CD14-positive monocyte (primary cell): ENCODE measurements around the gene CHERP. TPM values are rescaled to one million over a fixed set of nuclear protein-coding genes. Genes with fewer than 3 reads are reported as not detected.

Experiments used
- DNase-seq, 3 donors: peaks; one replicate each; pipeline ENCODE4 v3.0.0-alpha.2; 2011 to 2022
- H2AFZ ChIP-seq: 2 replicates; pipeline ENCODE4 v1.6.0; 2012; ENCODE audit warnings: mild to moderate bottlenecking, low read depth, low read length, inconsistent platforms; ENCODE audit not compliant: insufficient read depth, poor library complexity, severe bottlenecking
- H3K27ac ChIP-seq, 2 donors: 1 replicate in 1 of 2; 2 replicates in 1 of 2; pipeline ENCODE4 v1.5.1; 2012 to 2013; ENCODE audit warnings: low read length in 2 of 2, control low read depth in 1 of 2, inconsistent platforms in 1 of 2, low read depth in 1 of 2, mild to moderate bottlenecking in 1 of 2
- H3K27me3 ChIP-seq, 2 donors: one replicate each; pipeline versions ENCODE4 v1.6.0 to v1.6.1; 2011 to 2013; ENCODE audit warnings: low read length in 2 of 2; ENCODE audit not compliant: control insufficient read depth in 2 of 2, insufficient read depth in 2 of 2
- H3K36me3 ChIP-seq, 2 donors: replicated peaks in 1 of 2; 1 replicate in 1 of 2; 2 replicates in 1 of 2; pipeline versions ENCODE4 v1.5.1 to v1.6.1; 2012 to 2013; ENCODE audit warnings: low read length in 2 of 2, control low read depth in 1 of 2, inconsistent platforms in 1 of 2, mild to moderate bottlenecking in 1 of 2; ENCODE audit not compliant: insufficient read depth in 2 of 2, control insufficient read depth in 1 of 2
- H3K4me1 ChIP-seq, 2 donors: 1 replicate in 1 of 2; 2 replicates in 1 of 2; pipeline versions ENCODE4 v1.5.1 to v1.6.1; 2012 to 2013; ENCODE audit warnings: low read length in 2 of 2, control low read depth in 1 of 2, inconsistent platforms in 1 of 2, mild to moderate bottlenecking in 1 of 2, moderate library complexity in 1 of 2; ENCODE audit not compliant: insufficient read depth in 2 of 2, control insufficient read depth in 1 of 2
- H3K4me2 ChIP-seq: replicated peaks from 2 replicates; pipeline ENCODE3; 2012; ENCODE audit warnings: low read length, moderate library complexity, mild to moderate bottlenecking; ENCODE audit not compliant: poor library complexity, severe bottlenecking; ENCODE audit errors: extremely low read depth
- H3K4me3 ChIP-seq, 3 experiments: fragments of 200-600 bp in 1 of 3; sonication (generic) in 1 of 3; replicated peaks in 1 of 3; 1 replicate in 2 of 3; 2 replicates in 1 of 3; pipeline ENCODE4 v1.5.1; 2011 to 2013; ENCODE audit warnings: low read length in 3 of 3, mild to moderate bottlenecking in 3 of 3, control low read depth in 2 of 3, low read depth in 2 of 3, inconsistent platforms in 1 of 3, moderate library complexity in 1 of 3
- H3K79me2 ChIP-seq: 2 replicates; pipeline ENCODE4 v1.6.0; 2012; ENCODE audit warnings: mild to moderate bottlenecking, control low read depth, inconsistent platforms, low read length, moderate library complexity; ENCODE audit not compliant: insufficient read depth
- H3K9ac ChIP-seq: 2 replicates; pipeline ENCODE4 v1.6.0; 2017; ENCODE audit warnings: low read length, mild to moderate bottlenecking; ENCODE audit not compliant: insufficient read depth, poor library complexity, severe bottlenecking
- H3K9me3 ChIP-seq, 2 donors: replicated peaks in 1 of 2; 1 replicate in 1 of 2; 2 replicates in 1 of 2; pipeline versions ENCODE4 v1.5.1 to v1.6.1; 2012 to 2013; ENCODE audit warnings: low read length in 2 of 2, control low read depth in 1 of 2; ENCODE audit not compliant: control insufficient read depth in 1 of 2, insufficient read depth in 1 of 2
- H4K20me1 ChIP-seq: 2 replicates; pipeline ENCODE4 v1.6.0; 2012; ENCODE audit warnings: mild to moderate bottlenecking, low read length, control low read depth, moderate library complexity; ENCODE audit not compliant: insufficient read depth
- H3K27ac Mint-ChIP-seq, 7 donors: one replicate each; pipeline ENCODE4 v1.8.0; 2020; ENCODE audit warnings: mild to moderate bottlenecking in 7 of 7, mixed read lengths in 7 of 7, moderate library complexity in 6 of 7, inconsistent platforms in 2 of 7
- H3K27me3 Mint-ChIP-seq, 3 donors: one replicate each; pipeline ENCODE4 v1.8.0; 2021 to 2022; ENCODE audit warnings: low read depth in 3 of 3, mild to moderate bottlenecking in 3 of 3, mixed read lengths in 3 of 3, moderate library complexity in 3 of 3, inconsistent platforms in 1 of 3
- H3K36me3 Mint-ChIP-seq, 2 donors: one replicate each; pipeline ENCODE4 v1.8.0; 2020; ENCODE audit warnings: mixed read lengths in 2 of 2, inconsistent platforms in 1 of 2, mild to moderate bottlenecking in 1 of 2
- H3K4me1 Mint-ChIP-seq: one replicate; pipeline ENCODE4 v1.8.0; 2020; ENCODE audit warnings: mild to moderate bottlenecking, mixed read lengths
- H3K4me3 Mint-ChIP-seq, 2 donors: one replicate each; pipeline ENCODE4 v1.8.0; 2020; ENCODE audit warnings: mild to moderate bottlenecking in 2 of 2, mixed read lengths in 2 of 2, moderate library complexity in 1 of 2
- H3K9me3 Mint-ChIP-seq, 7 donors: one replicate each; pipeline ENCODE4 v1.8.0; 2020 to 2022; ENCODE audit warnings: mixed read lengths in 7 of 7, mild to moderate bottlenecking in 6 of 7, moderate library complexity in 6 of 7, inconsistent platforms in 2 of 7
- CTCF ChIP-seq: fragments of 200-600 bp; IDR thresholded peaks from one replicate; pipeline ENCODE4 v1.8.0; 2022; ENCODE audit warnings: antibody characterized with exemption, mild to moderate bottlenecking
- WGBS: methylation state at CpG from one replicate; pipeline ENCODE4 v1.1.5; 2013; ENCODE audit warnings: missing lambda C conversion rate; ENCODE audit not compliant: insufficient coverage; 5-methylcytosine and 5-hydroxymethylcytosine counted together
- intact Hi-C, 2 donors: fragments of 100-400 bp; cut with micrococcal nuclease; formaldehyde crosslinking; loops; one replicate each; pipeline versions ENCODE4 v1.15.0 to v1.15.1; 2023
- polyA plus RNA-seq, 3 donors: library from polyadenylated mRNA; depleted of rRNA in 1 of 3; unstranded in 2 of 3; stranded (reverse) in 1 of 3; fragments of 300-500 nt in 2 of 3; fragments of >200 nt in 1 of 3; fragmentation: Illumina TruSeq in 2 of 3; gene quantifications; 1 replicate in 2 of 3; 2 replicates in 1 of 3; pipeline ENCODE4 v1.2.3, GENCODE V29; 2012 to 2021

CHERP gene
- polyA plus RNA-seq, 3 donors, result 3.2 to 18.8 (median 5.3) TPM

- Mint-ChIP-seq H3K4me1 (no peaks in the 10 kb centered on the region), H3K9me3 (no peaks in the 10 kb centered on the region), H3K36me3 (peaks cover 84 to 100% of the 10 kb centered on the region in 2 donors), H3K4me3 (no peak overlapping the region), H3K27me3 (no peaks in the 10 kb centered on the region), H3K27ac (peak overlapping the region in 2 of 7 donors; percentile 25 to 54)
- no peak overlapping the region for H2AFZ ChIP-seq
- no peak overlapping the region for H3K27ac ChIP-seq
- intact Hi-C loops, result no loop called here
- H3K36me3 ChIP-seq, result peaks cover 96 to 100% of the 10 kb centered on the region in 2 donors
- H3K4me3 ChIP-seq, result no peak overlapping the region
- peaks cover 40% of the 10 kb centered on the region for H4K20me1 ChIP-seq
- 95% methylated on average over 34 of the region's 43 CpGs for WGBS
- H3K79me2 ChIP-seq, result peaks cover 3% of the 10 kb centered on the region
- H3K4me1 ChIP-seq, result no peaks in the 10 kb centered on the region
- no peak for TF ChIP-seq CTCF
- no peak overlapping the region for H3K9ac ChIP-seq
- no peak overlapping the region for H3K4me2 ChIP-seq
- no peak for DNase-seq
- no peaks in the 10 kb centered on the region for H3K27me3 ChIP-seq
- H3K9me3 ChIP-seq, result no peaks in the 10 kb centered on the region
These were observed 11.5 kb downstream of the CHERP start for GRCh38 chr19:16530540-16531379.

GRCh38 chr19:16529466-16530144, 12.6 kb downstream of the CHERP start:
- no peak overlapping the region for H3K27ac ChIP-seq
- no peak overlapping the region for H2AFZ ChIP-seq
- WGBS, result 96% methylated on average over 24 of the region's 25 CpGs
- no peaks in the 10 kb centered on the region for H3K9me3 ChIP-seq
- H4K20me1 ChIP-seq, result peaks cover 30% of the 10 kb centered on the region
- Mint-ChIP-seq H3K4me3 (no peak overlapping the region), H3K9me3 (no peaks in the 10 kb centered on the region), H3K27ac (peak overlapping the region in 2 of 7 donors; percentile 31 to 73), H3K4me1 (no peaks in the 10 kb centered on the region), H3K36me3 (peaks cover 80 to 100% of the 10 kb centered on the region in 2 donors), H3K27me3 (no peaks in the 10 kb centered on the region)
- TF ChIP-seq CTCF, result no peak
- no peaks in the 10 kb centered on the region for H3K27me3 ChIP-seq
- H3K9ac ChIP-seq, result no peak overlapping the region
- no peak overlapping the region for H3K4me3 ChIP-seq
- H3K36me3 ChIP-seq, result peaks cover 94 to 100% of the 10 kb centered on the region in 2 donors
- intact Hi-C loops, result no loop called here
- no peak overlapping the region for H3K4me2 ChIP-seq
- H3K79me2 ChIP-seq, result no peaks in the 10 kb centered on the region
- DNase-seq, result no peak
- no peaks in the 10 kb centered on the region for H3K4me1 ChIP-seq
